Endothelial cell of umbilical vein (primary cell): ENCODE results near the gene SLC44A3. TPM values are rescaled to one million over a fixed set of nuclear protein-coding genes. Genes with fewer than 3 reads are reported as not detected.

Source experiments
- BruUV-seq: library from RNA; stranded (reverse); fragments of 400-500 nt; replicated peaks from 2 replicates; lab custom pipeline; 2021; lab: Mats Ljungman, UMichigan
- CTCF ChIA-PET: fragments of 300-600, 350-600 bp; sonication (Branson Sonifier 250); formaldehyde crosslinking; loops from one replicate; lab custom pipeline; 2021; ENCODE audit warnings: antibody characterized with exemption, inconsistent platforms; lab: Charles Lee
- POLR2A ChIA-PET: fragments of 300-600, 350-600 bp; sonication (Branson Sonifier 250); formaldehyde crosslinking; loops from one replicate; lab custom pipeline; 2021; ENCODE audit warnings: antibody characterized with exemption, inconsistent platforms; lab: Charles Lee
- DNase-seq: peaks from one replicate; pipeline ENCODE4 v3.0.0-alpha.2; 2011; ENCODE audit warnings: low read depth, low spot score
- FAIRE-seq: peaks from 2 replicates; lab custom pipeline; 2011; peaks lifted over from hg19 to GRCh38; lab: Jason Lieb, UNC
- H2AFZ ChIP-seq: 2 replicates; pipeline ENCODE4 v1.6.0; 2012; ENCODE audit warnings: low read depth, low read length, control low read depth, inconsistent platforms
- H3K27ac ChIP-seq: 2 replicates; pipeline ENCODE4 v1.5.1; 2011; ENCODE audit warnings: low read depth, mild to moderate bottlenecking, control low read depth, low read length, moderate library complexity; ENCODE audit not compliant: insufficient read depth
- H3K27me3 ChIP-seq, 2 experiments: 2 replicates each; pipeline versions ENCODE4 v1.6.0 to v1.6.1; 2011; ENCODE audit warnings: low read length in 2 of 2, mixed read lengths in 1 of 2; ENCODE audit not compliant: control insufficient read depth in 2 of 2, insufficient read depth in 2 of 2
- H3K36me3 ChIP-seq, 2 experiments: 2 replicates in 1 of 2; 3 replicates in 1 of 2; pipeline ENCODE4 v1.5.1; 2011; ENCODE audit warnings: low read length in 2 of 2, mild to moderate bottlenecking in 1 of 2, moderate library complexity in 1 of 2; ENCODE audit not compliant: control insufficient read depth in 2 of 2, insufficient read depth in 2 of 2; ENCODE audit errors: extremely low read depth in 1 of 2
- H3K4me1 ChIP-seq: 3 replicates; pipeline ENCODE4 v1.5.1; 2011; ENCODE audit warnings: mild to moderate bottlenecking, low read length; ENCODE audit not compliant: control insufficient read depth, insufficient read depth; ENCODE audit errors: extremely low read depth
- H3K4me2 ChIP-seq: 2 replicates; pipeline ENCODE4 v1.6.1; 2011; ENCODE audit warnings: low read length, control low read depth, mixed read lengths; ENCODE audit not compliant: insufficient read depth
- H3K4me3 ChIP-seq, 3 experiments: fragments of 200-600 bp in 1 of 3; sonication (generic), shearing (Covaris generic) in 1 of 3; replicated peaks in 1 of 3; 2 replicates each; pipeline ENCODE4 v1.5.1; 2011 to 2016; ENCODE audit warnings: control low read depth in 3 of 3, low read length in 3 of 3, mild to moderate bottlenecking in 2 of 3, inconsistent platforms in 1 of 3, low read depth in 1 of 3, moderate library complexity in 1 of 3; ENCODE audit not compliant: insufficient read depth in 1 of 3
- H3K79me2 ChIP-seq: 2 replicates; pipeline ENCODE4 v1.6.0; 2012; ENCODE audit warnings: low read length, inconsistent platforms; ENCODE audit not compliant: control insufficient read depth, insufficient read depth
- H3K9ac ChIP-seq: replicated peaks from 2 replicates; pipeline ENCODE3; 2011; ENCODE audit warnings: low read length, control low read depth; ENCODE audit not compliant: insufficient read depth; ENCODE audit errors: extremely low read depth
- H3K9me1 ChIP-seq: replicated peaks from 3 replicates; pipeline ENCODE4 v1.6.0; 2011; ENCODE audit warnings: mild to moderate bottlenecking, low read length; ENCODE audit not compliant: control insufficient read depth, insufficient read depth; ENCODE audit errors: extremely low read depth
- H3K9me3 ChIP-seq: replicated peaks from 2 replicates; pipeline ENCODE4 v1.5.1; 2012; ENCODE audit warnings: low read length, inconsistent platforms; ENCODE audit not compliant: control insufficient read depth, insufficient read depth
- H4K20me1 ChIP-seq: replicated peaks from 2 replicates; pipeline ENCODE3; 2011; ENCODE audit warnings: mild to moderate bottlenecking, low read length; ENCODE audit not compliant: control insufficient read depth, insufficient read depth; ENCODE audit errors: extremely low read depth
- CTCF ChIP-seq, 2 donors: IDR thresholded peaks; 1 replicate in 1 of 2; 2 replicates in 1 of 2; pipeline ENCODE4 v1.5.1; 2011; ENCODE audit warnings: low read length in 2 of 2, mild to moderate bottlenecking in 2 of 2, moderate library complexity in 2 of 2, control low read depth in 1 of 2, inconsistent platforms in 1 of 2, low read depth in 1 of 2; ENCODE audit not compliant: insufficient read depth in 1 of 2; ENCODE audit errors: extremely low read depth in 1 of 2
- EZH2 ChIP-seq: IDR thresholded peaks from 2 replicates; pipeline ENCODE4 v1.6.1; 2012; ENCODE audit warnings: borderline replicate concordance, low read depth, mild to moderate bottlenecking, moderate library complexity, low read length, inconsistent platforms; ENCODE audit not compliant: severe bottlenecking
- FOS ChIP-seq: IDR thresholded peaks from 2 replicates; pipeline ENCODE4 v1.6.1; 2011; ENCODE audit warnings: mild to moderate bottlenecking, low read length, moderate library complexity, borderline replicate concordance; ENCODE audit not compliant: insufficient read depth
- GATA2 ChIP-seq: IDR thresholded peaks from 2 replicates; pipeline ENCODE4 v1.7.0; 2011; ENCODE audit warnings: low read depth, mild to moderate bottlenecking, moderate library complexity, mixed read lengths, low read length; ENCODE audit not compliant: insufficient read length, insufficient read depth
- JUN ChIP-seq: IDR thresholded peaks from 2 replicates; pipeline ENCODE4 v1.6.1; 2011; ENCODE audit warnings: borderline replicate concordance, low read depth; ENCODE audit not compliant: insufficient read length, insufficient read depth
- MAX ChIP-seq: IDR thresholded peaks from 2 replicates; pipeline ENCODE4 v1.6.1; 2011; ENCODE audit not compliant: insufficient read depth, insufficient read length
- MYC ChIP-seq: IDR thresholded peaks from one replicate; pipeline ENCODE4 v1.6.1; 2011; ENCODE audit warnings: mild to moderate bottlenecking, low read depth, low read length
- POLR2A ChIP-seq: IDR thresholded peaks from 2 replicates; pipeline ENCODE4 v1.6.1; 2012; ENCODE audit warnings: low read depth, mild to moderate bottlenecking, control low read depth, low read length
- POLR2AphosphoS5 ChIP-seq: IDR thresholded peaks from 2 replicates; pipeline ENCODE4 v1.6.1; 2012; ENCODE audit warnings: low read depth, mild to moderate bottlenecking, control low read depth, low read length, moderate library complexity; ENCODE audit not compliant: insufficient read depth
- dilution Hi-C: fragments of 300-500 bp; cut with MboI; formaldehyde crosslinking; loops from one replicate; pipeline ENCODE4 v1.15.0; 2019; ENCODE audit warnings: low sequenced_read_pairs; ENCODE audit not compliant: extremely low pct_ligation_motif_present
- intact Hi-C: fragments of 100-400 bp; cut with micrococcal nuclease; formaldehyde crosslinking; loops from one replicate; pipeline ENCODE4 v1.10.0; 2022
- polyA plus RNA-seq, 4 experiments: library from polyadenylated mRNA; depleted of rRNA in 3 of 4; stranded (reverse) in 3 of 4; unstranded in 1 of 4; fragments of >200 nt; gene quantifications; 2 replicates each; pipeline versions ENCODE4 v1.2.1 to v1.2.3, GENCODE V29; 2011 to 2012; ENCODE audit warnings: missing spikeins in 1 of 4
- total RNA-seq: library from RNA; stranded (reverse); gene quantifications from 2 replicates; pipeline ENCODE4 v1.2.3, GENCODE V29; 2021

Gene SLC44A3
- total and polyA plus RNA-seq, 2 donors (not counting 3 experiments of a cell fraction or from before 2014, with no cell fraction given): 0.29 to 0.42 TPM

GRCh38 chr1:94917251-94917650 lies 97.1 kb downstream of the SLC44A3 start:
- dilution Hi-C loops: loop anchor here (25.0 kb wide), 1 partner anchor 120 kb away; no protein-coding TSS in a partner anchor
- Histone ChIP-seq H2AFZ (no peak overlapping the region), H3K27me3 (no peaks in the 10 kb centered on the region), H3K4me3 (no peak overlapping the region), H4K20me1 (peaks cover 40% of the 10 kb centered on the region), H3K9me1 (no peaks in the 10 kb centered on the region), H3K9ac (no peak overlapping the region), H3K36me3 (peaks cover under 1 to 4% of the 10 kb centered on the region in 2 experiments), H3K79me2 (peaks cover 100% of the 10 kb centered on the region), H3K9me3 (no peaks in the 10 kb centered on the region), H3K4me2 (no peak overlapping the region), H3K27ac (no peak overlapping the region), H3K4me1 (peaks cover 14% of the 10 kb centered on the region)
- BruUV-seq: no TSS peak
- intact Hi-C loops: no loop called here
- ChIA-PET POLR2A (no interaction called here), CTCF (interaction anchor here (1.2 to 2.6 kb wide), 2 partner anchors 63 to 126 kb away, joined by 4 to 7 read pairs; no protein-coding TSS in a partner anchor)
- TF ChIP-seq POLR2AphosphoS5 (no peak), MYC (no peak), CTCF (IDR thresholded peaks at IDR 0.05; ENCODE audit: extremely low read depth in 1 of 2, insufficient read depth in 1 of 2, low read depth in 1 of 2, low read length in 2 of 2) (no peak), POLR2A (no peak), JUN (no peak), MAX (no peak), EZH2 (no peak), FOS (no peak), GATA2 (no peak)
- FAIRE-seq (no peak), DNase-seq (no peak)
